Amniotic stem cell (primary cell): Measurements from ENCODE around the gene KCTD2.

Experiments used
- DNase-seq: peaks from one replicate; lab custom pipeline; 2025; lab: John Stamatoyannopoulos, UW

KCTD2 gene

DNA sequence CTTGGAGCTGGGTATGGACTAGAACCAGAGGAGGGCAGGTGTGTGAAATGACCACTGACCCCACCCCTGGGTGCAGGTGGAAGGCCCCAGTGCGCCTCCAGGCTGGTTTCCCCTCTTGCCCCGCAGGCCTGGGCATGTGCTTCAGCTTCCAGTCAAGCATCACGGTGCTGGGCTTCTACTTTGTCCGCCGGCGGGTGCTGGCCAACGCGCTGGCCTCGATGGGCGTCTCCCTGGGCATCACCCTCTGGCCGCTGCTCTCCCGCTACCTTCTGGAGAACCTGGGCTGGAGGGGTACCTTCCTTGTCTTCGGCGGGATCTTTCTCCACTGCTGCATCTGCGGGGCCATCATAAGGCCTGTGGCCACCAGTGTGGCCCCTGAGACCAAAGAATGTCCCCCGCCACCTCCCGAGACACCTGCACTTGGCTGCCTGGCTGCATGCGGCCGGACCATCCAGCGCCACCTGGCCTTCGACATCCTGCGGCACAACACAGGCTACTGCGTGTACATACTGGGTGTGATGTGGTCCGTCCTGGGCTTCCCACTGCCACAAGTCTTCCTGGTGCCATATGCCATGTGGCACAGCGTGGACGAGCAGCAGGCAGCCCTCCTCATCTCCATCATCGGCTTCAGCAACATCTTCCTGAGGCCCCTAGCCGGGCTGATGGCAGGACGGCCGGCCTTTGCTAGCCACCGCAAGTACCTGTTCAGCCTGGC is 53.0 kb downstream of the KCTD2 start:
- no peak for DNase-seq

DNA sequence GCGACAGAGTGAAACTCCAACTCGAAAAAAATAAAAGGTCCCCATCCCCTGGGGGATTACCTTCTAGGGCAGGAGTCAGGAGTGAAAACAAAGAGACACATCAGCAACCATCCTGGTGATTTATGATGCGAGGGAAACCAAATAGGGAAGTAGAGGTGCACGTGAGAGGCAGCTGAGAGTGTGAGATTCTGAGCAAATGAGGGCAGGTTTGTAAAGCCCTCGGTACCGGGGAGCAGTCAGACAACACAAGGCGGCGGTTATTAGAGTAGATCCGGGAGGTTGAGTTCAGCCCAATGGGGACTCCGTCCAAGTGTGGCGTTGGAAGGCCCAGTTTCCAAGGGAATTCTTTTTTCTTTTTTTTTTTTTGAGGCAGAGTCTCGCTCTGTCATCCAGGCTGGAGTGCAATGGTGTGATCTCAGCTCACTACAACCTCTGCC is 55.4 kb downstream of the KCTD2 start:
- no peak for DNase-seq

DNA sequence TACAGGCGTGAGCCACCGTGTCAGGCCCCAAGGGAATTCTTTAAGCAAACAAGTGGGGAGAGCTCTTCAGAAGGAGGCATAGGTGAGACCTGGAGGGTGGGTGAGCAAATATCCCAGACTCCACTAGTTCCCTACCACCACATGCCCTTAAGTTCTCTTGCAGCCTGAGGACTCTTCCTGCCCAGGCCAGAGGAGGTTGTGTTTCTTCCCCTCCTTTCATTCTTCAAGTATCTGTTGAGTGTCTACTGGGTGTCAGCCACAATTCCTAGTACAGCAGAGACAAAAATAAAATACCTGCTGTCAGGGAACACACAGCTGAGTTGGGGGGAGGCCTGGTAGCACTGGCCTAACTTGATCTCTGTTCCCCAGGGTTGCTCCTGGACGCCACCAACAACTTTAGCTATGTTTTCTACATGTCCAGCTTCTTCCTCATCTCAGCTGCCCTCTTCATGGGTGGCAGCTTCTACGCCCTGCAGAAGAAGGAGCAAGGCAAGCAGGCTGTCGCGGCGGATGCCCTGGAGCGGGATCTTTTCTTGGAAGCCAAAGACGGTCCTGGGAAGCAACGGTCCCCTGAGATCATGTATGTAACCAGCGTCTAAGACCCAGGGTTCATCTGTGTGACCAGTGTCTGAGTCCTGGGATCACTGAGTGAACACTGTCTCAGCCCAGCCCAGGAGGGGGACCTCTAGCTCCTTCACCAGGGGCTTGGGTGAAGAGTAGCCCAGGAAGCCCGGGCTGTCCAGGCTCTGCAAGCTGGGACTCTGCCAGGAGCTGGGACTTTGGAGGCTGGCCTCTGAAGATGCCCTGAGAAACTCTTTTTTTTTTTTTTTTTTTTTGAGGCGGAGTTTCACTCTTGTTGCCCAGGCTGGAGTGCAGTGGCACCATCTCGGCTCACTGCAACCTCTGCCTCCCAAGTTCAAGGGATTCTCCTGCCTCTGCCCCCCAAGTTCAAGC is 56.9 kb downstream of the KCTD2 start:
- no peak for DNase-seq

GRCh38 chr17:75105126-75106080 is 58.4 kb downstream of the KCTD2 start:
- DNase-seq = no peak

- no peak for DNase-seq
Measured at GRCh38 chr17:75108193-75108592, 61.2 kb downstream of the KCTD2 start.

GRCh38 chr17:75109046-75109406 is 62.0 kb downstream of the KCTD2 start:
- no peak for DNase-seq

GRCh38 chr17:75109407-75110233 is 62.6 kb downstream of the KCTD2 start, which contains the start of gene ARMC7:
ARMC7 (plus strand) TSS chr17:75109969; CDS start chr17:75110289, 320 bp downstream.
- no peak for DNase-seq

GRCh38 chr17:75110234-75110937 is 63.4 kb downstream of the KCTD2 start:
- no peak for DNase-seq

DNA sequence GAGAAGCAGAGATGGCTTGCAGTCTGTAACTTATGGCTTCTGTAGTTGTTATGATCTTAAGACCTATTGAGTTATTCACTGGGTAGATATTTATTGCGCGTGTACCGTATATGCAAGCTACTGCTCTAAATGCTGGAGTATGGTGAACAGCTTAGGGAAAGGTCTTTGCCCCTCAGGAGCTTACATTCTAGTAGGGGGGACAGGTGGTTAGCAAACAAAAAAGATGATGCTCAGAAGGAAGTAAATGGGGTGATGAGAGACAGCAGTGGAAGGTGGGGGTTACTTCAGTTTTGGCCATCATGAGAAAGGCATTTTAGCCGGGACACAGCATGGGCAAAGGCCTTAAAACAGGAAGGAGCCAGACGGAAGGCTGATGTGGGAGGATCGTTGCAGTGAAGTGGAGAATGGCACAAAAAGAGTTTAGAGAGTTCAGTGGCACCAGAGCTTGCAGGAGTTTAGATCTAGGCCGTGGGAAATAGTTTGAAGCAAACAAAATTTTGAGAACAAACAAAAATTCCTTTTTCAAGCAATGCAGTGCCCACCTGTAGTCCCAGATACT is 64.8 kb downstream of the KCTD2 start:
- no peak for DNase-seq

- DNase-seq = peak; percentile 75
Measured at GRCh38 chr17:75113798-75114551, 67.0 kb downstream of the KCTD2 start.

GRCh38 chr17:75114552-75115314 is 67.7 kb downstream of the KCTD2 start:
- no peak for DNase-seq
